Nephron progenitor cell (in vitro differentiated cells): ENCODE measurements around the gene SEMA3C.
A peak's percentile ranks its signal among the peaks of the same experiment; 100 is the strongest.

ENCODE experiments used
- DNase-seq: peaks from one replicate; pipeline ENCODE4 v3.0.0; 2021
- H3K27ac Mint-ChIP-seq: 2 replicates; pipeline ENCODE4 v1.8.0; 2021; ENCODE audit warnings: mild to moderate bottlenecking, moderate library complexity, mixed read lengths
- H3K27me3 Mint-ChIP-seq: 2 replicates; pipeline ENCODE4 v1.8.0; 2021; ENCODE audit warnings: mild to moderate bottlenecking, low read depth, mixed read lengths; ENCODE audit not compliant: poor library complexity
- H3K36me3 Mint-ChIP-seq: 2 replicates; pipeline ENCODE4 v1.8.0; 2021; ENCODE audit warnings: low read depth, mixed read lengths
- H3K4me1 Mint-ChIP-seq: 2 replicates; pipeline ENCODE4 v1.8.0; 2021; ENCODE audit warnings: mixed read lengths
- H3K4me3 Mint-ChIP-seq: 2 replicates; pipeline ENCODE4 v1.8.0; 2021; ENCODE audit warnings: mild to moderate bottlenecking, moderate library complexity, mixed read lengths
- H3K9me3 Mint-ChIP-seq: 2 replicates; pipeline ENCODE4 v1.8.0; 2021; ENCODE audit warnings: mild to moderate bottlenecking, moderate library complexity, mixed read lengths
- CTCF ChIP-seq: fragments of 200-600 bp; sonication (generic); IDR thresholded peaks from 2 replicates; pipeline ENCODE4 v1.5.0; 2021; ENCODE audit warnings: antibody characterized with exemption

SEMA3C gene

GRCh38 chr7:80721883-80722615 is 196.8 kb downstream of the SEMA3C start:
- H3K27me3 Mint-ChIP-seq: no peaks in the 10 kb centered on the region
- no peak for DNase-seq
- H3K4me1 Mint-ChIP-seq: peaks cover 60% of the 10 kb centered on the region
- peaks cover under 1% of the 10 kb centered on the region for H3K9me3 Mint-ChIP-seq
- H3K36me3 Mint-ChIP-seq: no peaks in the 10 kb centered on the region
- no peak for TF ChIP-seq CTCF
- peak overlapping the region; percentile 15 for H3K27ac Mint-ChIP-seq
- H3K4me3 Mint-ChIP-seq: no peak overlapping the region

GRCh38 chr7:80720146-80720545 is 198.7 kb downstream of the SEMA3C start:
- Mint-ChIP-seq H3K27me3 (no peaks in the 10 kb centered on the region), H3K27ac (no peak overlapping the region), H3K4me3 (no peak overlapping the region), H3K36me3 (no peaks in the 10 kb centered on the region), H3K4me1 (peaks cover 42% of the 10 kb centered on the region), H3K9me3 (peaks cover 3% of the 10 kb centered on the region)
- no peak for DNase-seq
- no peak for TF ChIP-seq CTCF

GRCh38 chr7:80719261-80719660 is 199.6 kb downstream of the SEMA3C start:
- no peaks in the 10 kb centered on the region for H3K27me3 Mint-ChIP-seq
- no peak overlapping the region for H3K27ac Mint-ChIP-seq
- H3K4me1 Mint-ChIP-seq: peaks cover 33% of the 10 kb centered on the region
- H3K9me3 Mint-ChIP-seq: peaks cover 3% of the 10 kb centered on the region
- no peak for TF ChIP-seq CTCF
- H3K36me3 Mint-ChIP-seq: no peaks in the 10 kb centered on the region
- H3K4me3 Mint-ChIP-seq: no peak overlapping the region
- DNase-seq: no peak

DNA sequence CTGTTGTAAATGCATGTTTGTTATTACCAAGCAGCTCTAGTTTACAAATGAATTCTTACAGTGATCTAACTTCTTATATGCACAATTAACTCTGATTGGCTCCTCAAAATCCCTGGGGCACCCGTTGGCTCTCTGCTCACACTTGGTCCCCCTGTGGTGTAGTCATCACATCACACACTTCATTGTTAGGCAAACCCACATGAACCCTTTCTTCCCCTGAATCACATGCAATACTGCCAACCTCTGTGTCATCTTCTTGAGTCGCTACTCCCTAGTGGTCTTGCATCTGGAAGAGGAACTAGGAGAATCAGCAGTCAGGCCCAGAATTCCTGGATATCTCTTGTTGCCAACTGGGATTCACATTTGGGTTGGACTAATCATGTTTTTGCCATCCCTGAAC is 207.3 kb downstream of the SEMA3C start:
- peaks cover 19% of the 10 kb centered on the region for H3K4me1 Mint-ChIP-seq

GRCh38 chr7:80708123-80708522 is 210.7 kb downstream of the SEMA3C start:
- no peak for TF ChIP-seq CTCF
- Mint-ChIP-seq H3K4me1 (peaks cover 18% of the 10 kb centered on the region), H3K36me3 (peaks cover 5% of the 10 kb centered on the region), H3K27ac (no peak overlapping the region), H3K27me3 (peaks cover 6% of the 10 kb centered on the region), H3K4me3 (no peak overlapping the region), H3K9me3 (peaks cover 12% of the 10 kb centered on the region)
- DNase-seq: no peak

More for the DNA sequence above, 207.3 kb downstream of the SEMA3C start:
- Mint-ChIP-seq H3K27me3 (peaks cover 6% of the 10 kb centered on the region), H3K27ac (no peak overlapping the region), H3K36me3 (peaks cover 5% of the 10 kb centered on the region), H3K9me3 (peaks cover 13% of the 10 kb centered on the region), H3K4me3 (no peak overlapping the region)
- no peak for TF ChIP-seq CTCF
- no peak for DNase-seq

- Mint-ChIP-seq H3K36me3 (no peaks in the 10 kb centered on the region), H3K27me3 (peaks cover 2% of the 10 kb centered on the region), H3K9me3 (peaks cover 7% of the 10 kb centered on the region), H3K27ac (no peak overlapping the region), H3K4me1 (peaks cover 15% of the 10 kb centered on the region), H3K4me3 (no peak overlapping the region)
- no peak for DNase-seq
- TF ChIP-seq CTCF: no peak
Observed at GRCh38 chr7:80707318-80707717, 211.5 kb downstream of the SEMA3C start.
